ENCODE measurements around the gene EPHB3.

EPHB3 gene

DNA sequence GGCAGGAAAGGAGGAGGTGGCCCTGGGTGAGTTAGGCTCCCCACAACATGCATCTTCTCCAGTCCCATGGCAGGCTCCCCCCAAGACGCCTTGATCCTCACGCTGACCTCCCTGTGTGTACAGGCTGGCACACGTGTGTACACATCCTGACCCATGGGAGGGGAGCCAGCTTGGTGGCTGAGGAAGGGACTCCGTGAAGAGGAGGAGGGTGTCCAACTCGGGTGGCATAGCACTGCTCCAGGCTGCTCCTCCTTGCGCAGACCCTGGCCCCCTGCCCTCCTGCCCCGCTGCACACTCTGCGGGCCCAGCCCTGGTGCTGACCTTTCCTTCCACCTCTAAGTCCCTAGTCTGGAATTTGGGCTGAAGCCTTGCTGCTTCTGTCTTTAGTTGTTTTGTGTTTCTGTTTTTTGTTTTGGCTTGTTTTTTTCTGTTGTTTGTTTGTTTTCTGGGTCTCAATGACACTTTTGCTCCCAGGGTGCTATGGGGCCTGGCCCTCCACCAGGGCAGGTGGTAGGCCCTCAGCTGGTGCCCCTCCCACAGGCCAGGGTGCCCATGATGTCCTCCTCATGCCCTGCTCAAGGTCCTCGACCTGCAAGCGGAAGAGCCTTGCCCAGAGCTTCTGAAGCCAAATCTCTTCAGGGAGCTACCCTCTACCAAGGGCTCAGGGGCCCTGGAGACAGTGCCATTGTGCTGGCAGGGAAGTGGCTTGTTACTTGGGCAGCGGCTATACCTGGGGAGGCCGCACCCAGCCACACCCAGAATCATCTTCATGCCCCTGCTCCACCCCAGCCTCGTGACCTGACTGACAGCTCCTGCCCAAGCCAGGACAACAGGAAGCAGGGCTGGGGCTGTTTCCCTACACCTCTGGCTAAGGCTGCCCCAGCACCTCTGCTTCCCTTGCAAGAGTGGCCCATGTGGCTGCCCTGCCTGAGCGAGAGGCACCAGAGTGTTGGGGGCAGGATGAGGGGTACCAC lies 5.1 kb downstream of the EPHB3 start:
- ATAC-seq (ENCODE audit: low read depth) (peak; percentile 46), DNase-seq (ENCODE audit: low spot score) (no peak)
- H3K36me3 ChIP-seq (ENCODE audit: low read depth), result no peaks in the 10 kb centered on the region
- H3K4me1 ChIP-seq (ENCODE audit: insufficient read depth, poor library complexity, severe bottlenecking), result peaks cover 35% of the 10 kb centered on the region
- H3K27ac ChIP-seq (ENCODE audit: poor library complexity, severe bottlenecking), result peak overlapping the region; percentile 74
- H3K4me3 ChIP-seq (ENCODE audit: severe bottlenecking), result no peak overlapping the region
- no peaks in the 10 kb centered on the region for H3K9me3 ChIP-seq (ENCODE audit: severe bottlenecking)
- H3K27me3 ChIP-seq (ENCODE audit: insufficient read depth, poor library complexity, severe bottlenecking), result no peaks in the 10 kb centered on the region
- TF ChIP-seq, protein P1, sequence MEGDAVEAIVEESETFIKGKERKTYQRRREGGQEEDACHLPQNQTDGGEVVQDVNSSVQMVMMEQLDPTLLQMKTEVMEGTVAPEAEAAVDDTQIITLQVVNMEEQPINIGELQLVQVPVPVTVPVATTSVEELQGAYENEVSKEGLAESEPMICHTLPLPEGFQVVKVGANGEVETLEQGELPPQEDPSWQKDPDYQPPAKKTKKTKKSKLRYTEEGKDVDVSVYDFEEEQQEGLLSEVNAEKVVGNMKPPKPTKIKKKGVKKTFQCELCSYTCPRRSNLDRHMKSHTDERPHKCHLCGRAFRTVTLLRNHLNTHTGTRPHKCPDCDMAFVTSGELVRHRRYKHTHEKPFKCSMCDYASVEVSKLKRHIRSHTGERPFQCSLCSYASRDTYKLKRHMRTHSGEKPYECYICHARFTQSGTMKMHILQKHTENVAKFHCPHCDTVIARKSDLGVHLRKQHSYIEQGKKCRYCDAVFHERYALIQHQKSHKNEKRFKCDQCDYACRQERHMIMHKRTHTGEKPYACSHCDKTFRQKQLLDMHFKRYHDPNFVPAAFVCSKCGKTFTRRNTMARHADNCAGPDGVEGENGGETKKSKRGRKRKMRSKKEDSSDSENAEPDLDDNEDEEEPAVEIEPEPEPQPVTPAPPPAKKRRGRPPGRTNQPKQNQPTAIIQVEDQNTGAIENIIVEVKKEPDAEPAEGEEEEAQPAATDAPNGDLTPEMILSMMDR (IDR thresholded peaks at IDR 0.05; ENCODE audit: poor library complexity, severe bottlenecking), result no peak

DNA sequence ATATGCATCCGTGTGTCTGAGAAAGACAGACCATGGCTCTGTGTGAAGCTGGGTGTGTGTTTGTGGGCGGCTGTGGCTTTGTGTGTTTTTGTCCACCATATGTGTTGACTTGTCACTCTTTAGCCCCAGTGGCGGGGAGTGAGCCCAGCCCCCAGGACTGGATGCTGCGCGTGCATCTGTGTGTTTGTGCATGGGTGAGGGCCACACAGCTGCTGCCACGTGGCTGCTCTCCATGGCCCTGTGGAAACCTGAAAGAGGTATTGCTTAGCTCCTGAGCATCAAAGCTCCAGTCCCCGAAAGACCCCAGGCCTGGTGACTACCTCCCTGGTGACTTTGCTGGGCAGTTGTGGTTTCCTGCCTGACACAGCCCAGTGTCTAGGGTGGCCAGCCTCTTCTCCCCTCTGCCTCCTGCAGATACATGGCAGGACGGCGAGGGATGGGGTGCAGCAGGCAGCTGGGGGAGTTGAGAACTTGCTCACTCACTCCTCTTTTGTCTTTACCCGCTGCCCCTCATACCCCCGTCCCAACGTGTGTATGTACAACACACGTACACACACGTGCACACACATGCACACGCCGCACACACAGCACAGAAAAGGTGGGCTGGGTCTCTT lies 6.5 kb downstream of the EPHB3 start:
- H3K9me3 ChIP-seq (ENCODE audit: severe bottlenecking), result no peaks in the 10 kb centered on the region
- DNase-seq (ENCODE audit: low spot score) (no peak), ATAC-seq (ENCODE audit: low read depth) (no peak)
- peaks cover 7% of the 10 kb centered on the region; the same call in 1 of the 2 replicates for H3K36me3 ChIP-seq (ENCODE audit: low read depth)
- peaks cover 35% of the 10 kb centered on the region for H3K4me1 ChIP-seq (ENCODE audit: insufficient read depth, poor library complexity, severe bottlenecking)
- H3K4me3 ChIP-seq (ENCODE audit: severe bottlenecking), result no peak overlapping the region
- TF ChIP-seq, protein P1 (IDR thresholded peaks at IDR 0.05; ENCODE audit: poor library complexity, severe bottlenecking), result no peak
- H3K27me3 ChIP-seq (ENCODE audit: insufficient read depth, poor library complexity, severe bottlenecking), result no peaks in the 10 kb centered on the region
- peak overlapping the region; percentile 74 for H3K27ac ChIP-seq (ENCODE audit: poor library complexity, severe bottlenecking)

DNA sequence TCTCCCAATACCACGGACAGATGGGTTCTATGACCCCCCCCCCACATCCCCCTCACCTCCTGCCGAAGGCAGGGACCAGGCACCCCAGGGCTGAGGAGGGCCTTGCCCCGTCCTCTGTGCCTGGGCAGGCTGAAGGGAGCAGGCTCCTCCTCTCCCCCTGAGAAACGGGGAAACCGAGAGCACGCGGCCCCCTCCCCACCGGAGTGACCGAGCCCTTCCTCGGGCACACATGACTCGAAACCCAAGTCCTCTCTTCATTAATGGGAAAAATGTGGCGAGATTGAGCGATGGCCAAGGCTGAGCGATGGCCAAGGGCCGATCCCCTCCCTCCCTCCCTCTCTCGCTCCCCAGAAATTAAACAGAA lies 7.0 kb downstream of the EPHB3 start:
- no peak for DNase-seq (ENCODE audit: low spot score)
- ATAC-seq (ENCODE audit: low read depth), result no peak
- H3K4me1 ChIP-seq (ENCODE audit: insufficient read depth, poor library complexity, severe bottlenecking), result peaks cover 35% of the 10 kb centered on the region
- TF ChIP-seq, protein P1 (IDR thresholded peaks at IDR 0.05; ENCODE audit: poor library complexity, severe bottlenecking), result no peak
- peak overlapping the region; percentile 32 for H3K4me3 ChIP-seq (ENCODE audit: severe bottlenecking)
- H3K36me3 ChIP-seq (ENCODE audit: low read depth), result peaks cover 7% of the 10 kb centered on the region; the same call in 1 of the 2 replicates
- H3K27me3 ChIP-seq (ENCODE audit: insufficient read depth, poor library complexity, severe bottlenecking), result no peaks in the 10 kb centered on the region
- H3K27ac ChIP-seq (ENCODE audit: poor library complexity, severe bottlenecking), result peak overlapping the region; percentile 74
- no peaks in the 10 kb centered on the region for H3K9me3 ChIP-seq (ENCODE audit: severe bottlenecking)

DNA sequence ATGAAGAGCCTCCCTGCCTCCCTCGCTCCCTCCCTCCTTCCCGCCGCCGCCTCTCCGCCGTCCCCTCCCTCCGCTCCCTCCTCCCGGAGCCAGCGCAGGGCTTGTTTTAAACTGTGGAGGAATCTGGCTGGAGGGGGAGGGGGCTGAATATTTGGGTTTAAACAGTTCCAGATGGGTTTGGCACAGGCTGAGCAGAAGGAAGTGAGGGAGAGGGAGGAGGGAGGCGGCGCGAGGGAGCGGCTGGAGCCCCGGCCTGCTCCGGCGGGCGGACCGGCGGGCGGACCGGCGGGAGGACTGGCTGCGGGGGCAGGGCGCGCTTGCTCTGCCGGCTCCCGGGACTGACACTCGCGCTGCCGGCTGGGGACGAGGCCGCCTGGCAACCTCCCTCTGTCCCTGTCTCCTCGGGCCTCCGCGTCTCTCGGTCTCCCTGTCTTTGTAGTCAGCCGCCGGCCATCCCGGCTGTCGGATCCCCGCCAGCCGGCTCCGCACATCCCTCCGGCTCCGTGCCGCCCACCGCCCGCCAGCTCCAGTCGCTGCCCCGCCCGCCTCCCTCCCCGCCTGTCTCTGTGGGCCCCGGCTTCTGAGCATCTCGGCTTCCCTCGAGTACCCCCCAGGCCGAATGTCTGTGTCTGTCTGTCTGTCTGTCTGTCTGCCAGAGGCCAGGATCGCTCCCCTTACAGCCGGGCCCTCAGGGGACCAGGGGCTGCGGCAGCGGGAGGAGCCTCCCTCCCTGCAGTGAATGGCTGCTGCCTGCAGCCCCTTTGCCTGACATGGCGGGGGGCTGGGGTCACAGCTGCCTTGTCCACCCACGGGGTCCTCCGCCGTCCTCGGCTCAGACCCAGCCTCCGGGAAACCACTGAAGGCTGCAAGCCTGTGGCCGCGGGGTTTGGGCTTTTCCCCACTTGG lies 7.6 kb downstream of the EPHB3 start:
- H3K4me3 ChIP-seq (ENCODE audit: severe bottlenecking), result peak overlapping the region; percentile 32
- H3K9me3 ChIP-seq (ENCODE audit: severe bottlenecking), result no peaks in the 10 kb centered on the region
- DNase-seq (ENCODE audit: low spot score), result no peak
- no peaks in the 10 kb centered on the region for H3K27me3 ChIP-seq (ENCODE audit: insufficient read depth, poor library complexity, severe bottlenecking)
- TF ChIP-seq, protein P1 (IDR thresholded peaks at IDR 0.05; ENCODE audit: poor library complexity, severe bottlenecking), result no peak
- peaks cover 35% of the 10 kb centered on the region for H3K4me1 ChIP-seq (ENCODE audit: insufficient read depth, poor library complexity, severe bottlenecking)
- peak overlapping the region; percentile 74 for H3K27ac ChIP-seq (ENCODE audit: poor library complexity, severe bottlenecking)
- H3K36me3 ChIP-seq (ENCODE audit: low read depth), result peaks cover 7% of the 10 kb centered on the region; the same call in 1 of the 2 replicates
- ATAC-seq (ENCODE audit: low read depth), result peak; percentile 44
